HepG2 (cell line): ENCODE measurements around the gene LLGL2. TPM values are rescaled to one million over a fixed set of nuclear protein-coding genes. Genes with fewer than 3 reads are reported as not detected.

ENCODE experiments used
- AFF4 ChIP-seq: sonication (generic); formaldehyde crosslinking; IDR thresholded peaks from 2 replicates; pipeline ENCODE4 v1.4.0; 2020; ENCODE audit warnings: missing genetic modification reagents
- DMAP1 ChIP-seq: IDR thresholded peaks from 2 replicates; pipeline ENCODE4 v1.6.1; 2016
- KDM4B ChIP-seq: sonication (generic); formaldehyde crosslinking; IDR thresholded peaks from 2 replicates; pipeline ENCODE4 v1.4.0; 2020; ENCODE audit warnings: missing genetic modification reagents
- MTA1 ChIP-seq: sonication (generic); formaldehyde crosslinking; IDR thresholded peaks from 2 replicates; pipeline ENCODE4 v1.4.0; 2020; ENCODE audit warnings: missing genetic modification reagents, mild to moderate bottlenecking, borderline replicate concordance
- RBM39 ChIP-seq: fragments of 200-400 bp; formaldehyde crosslinking; IDR thresholded peaks from one replicate; pipeline ENCODE4 v1.6.1; 2018; ENCODE audit warnings: antibody characterized with exemption, mild to moderate bottlenecking, low read depth, low read length; ENCODE audit not compliant: poor library complexity, severe bottlenecking
- SMAD1 ChIP-seq: sonication (generic); formaldehyde crosslinking; IDR thresholded peaks from 2 replicates; pipeline ENCODE4 v1.4.0; 2020; ENCODE audit warnings: missing genetic modification reagents, low read depth, mild to moderate bottlenecking, borderline replicate concordance
- XRCC5 ChIP-seq: fragments of 200-400 bp; formaldehyde crosslinking; optimal IDR thresholded peaks from 2 replicates; pipeline ENCODE3; 2017; ENCODE audit warnings: mild to moderate bottlenecking, low read length
- ZNF160 ChIP-seq: sonication (generic); formaldehyde crosslinking; IDR thresholded peaks from 2 replicates; pipeline ENCODE4 v1.8.0; 2022; ENCODE audit warnings: mild to moderate bottlenecking, inconsistent platforms, missing genetic modification reagents
- ZNF18 ChIP-seq: sonication (generic); formaldehyde crosslinking; IDR thresholded peaks from 2 replicates; pipeline ENCODE4 v1.8.0; 2022; ENCODE audit warnings: mild to moderate bottlenecking, missing genetic modification reagents; ENCODE audit not compliant: insufficient replicate concordance
- polyA plus RNA-seq, 8 experiments: library from polyadenylated mRNA; depleted of rRNA in 3 of 8; stranded (reverse) in 7 of 8; unstranded in 1 of 8; fragments of >200 nt; fragmentation: Illumina TruSeq in 4 of 8; extraction: Trizol in 4 of 8; gene quantifications; 2 replicates each; pipeline versions ENCODE4 v1.2.1 to v1.2.3, GENCODE V29; 2011 to 2016; ENCODE audit warnings: low read depth in 4 of 8, missing spikeins in 1 of 8, mixed read lengths in 1 of 8; ENCODE audit not compliant: insufficient read depth in 1 of 8
- total RNA-seq, 5 experiments: library from RNA; depleted of rRNA; stranded (reverse); fragments of >200 nt; fragmentation: Illumina TruSeq; extraction: Trizol; gene quantifications; 2 replicates each; pipeline ENCODE4 v1.2.3, GENCODE V29; 2016; ENCODE audit warnings: low read depth in 1 of 5
- TF ChIP-seq, protein P1 (sequence below), 2 experiments: fragments of 450-650 bp in 1 of 2; sonication (generic) in 1 of 2; formaldehyde crosslinking in 1 of 2; IDR thresholded peaks; 2 replicates each; pipeline versions ENCODE4 v1.6.1 to v1.8.0; 2016 to 2022; ENCODE audit warnings: antibody characterized with exemption in 1 of 2, mild to moderate bottlenecking in 1 of 2, missing genetic modification reagents in 1 of 2
- TF ChIP-seq, protein P2 (sequence below): sonication (generic); formaldehyde crosslinking; IDR thresholded peaks from 2 replicates; pipeline ENCODE4 v1.8.0; 2022; ENCODE audit warnings: mild to moderate bottlenecking, missing genetic modification reagents, moderate library complexity

Gene LLGL2
- total and polyA plus RNA-seq, 2 of the 13 experiments (the other 11 are each of a cell fraction or from before 2014, with no cell fraction given) = 83.0 to 86.7 TPM

DNA sequence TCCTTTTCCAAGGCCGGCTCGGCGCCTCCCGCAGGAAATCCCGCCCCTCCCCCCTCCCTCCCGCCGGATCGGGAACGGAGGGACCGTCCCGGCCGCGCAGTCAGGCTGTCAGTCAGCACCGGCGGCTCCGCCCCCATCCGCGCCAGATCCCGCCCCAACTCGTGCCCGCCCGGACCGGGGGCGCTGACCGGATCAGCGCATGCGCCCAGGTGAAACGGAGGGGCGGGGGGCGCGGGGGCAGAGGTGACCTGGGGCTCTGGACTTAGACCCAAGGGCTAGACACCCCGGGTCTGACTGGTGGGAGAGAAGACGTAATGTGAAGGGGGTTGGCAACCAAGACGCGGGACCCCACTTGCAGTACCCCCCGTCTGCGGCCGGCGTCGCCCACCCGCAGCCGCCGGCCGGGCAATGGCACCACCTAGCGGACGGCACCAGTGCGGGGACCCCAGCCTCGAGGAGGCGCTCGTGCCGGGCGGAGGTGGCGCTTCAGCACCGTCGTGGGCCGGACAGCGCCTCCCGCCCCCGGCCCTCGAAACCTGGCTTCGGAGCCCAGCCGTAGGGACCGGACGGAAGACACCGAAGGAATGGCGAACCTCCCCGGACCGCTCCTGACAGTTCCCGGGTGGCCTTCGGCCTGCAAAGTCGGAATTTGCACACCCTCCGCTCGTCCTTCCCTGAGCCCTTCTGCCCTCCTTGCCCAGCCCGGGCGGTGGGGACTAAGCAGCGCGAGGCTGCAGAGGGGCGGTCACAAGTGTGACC lies 9.8 kb upstream of the LLGL2 start, which contains the start of gene CASKIN2 (continued):
- TF ChIP-seq, protein P1, sequence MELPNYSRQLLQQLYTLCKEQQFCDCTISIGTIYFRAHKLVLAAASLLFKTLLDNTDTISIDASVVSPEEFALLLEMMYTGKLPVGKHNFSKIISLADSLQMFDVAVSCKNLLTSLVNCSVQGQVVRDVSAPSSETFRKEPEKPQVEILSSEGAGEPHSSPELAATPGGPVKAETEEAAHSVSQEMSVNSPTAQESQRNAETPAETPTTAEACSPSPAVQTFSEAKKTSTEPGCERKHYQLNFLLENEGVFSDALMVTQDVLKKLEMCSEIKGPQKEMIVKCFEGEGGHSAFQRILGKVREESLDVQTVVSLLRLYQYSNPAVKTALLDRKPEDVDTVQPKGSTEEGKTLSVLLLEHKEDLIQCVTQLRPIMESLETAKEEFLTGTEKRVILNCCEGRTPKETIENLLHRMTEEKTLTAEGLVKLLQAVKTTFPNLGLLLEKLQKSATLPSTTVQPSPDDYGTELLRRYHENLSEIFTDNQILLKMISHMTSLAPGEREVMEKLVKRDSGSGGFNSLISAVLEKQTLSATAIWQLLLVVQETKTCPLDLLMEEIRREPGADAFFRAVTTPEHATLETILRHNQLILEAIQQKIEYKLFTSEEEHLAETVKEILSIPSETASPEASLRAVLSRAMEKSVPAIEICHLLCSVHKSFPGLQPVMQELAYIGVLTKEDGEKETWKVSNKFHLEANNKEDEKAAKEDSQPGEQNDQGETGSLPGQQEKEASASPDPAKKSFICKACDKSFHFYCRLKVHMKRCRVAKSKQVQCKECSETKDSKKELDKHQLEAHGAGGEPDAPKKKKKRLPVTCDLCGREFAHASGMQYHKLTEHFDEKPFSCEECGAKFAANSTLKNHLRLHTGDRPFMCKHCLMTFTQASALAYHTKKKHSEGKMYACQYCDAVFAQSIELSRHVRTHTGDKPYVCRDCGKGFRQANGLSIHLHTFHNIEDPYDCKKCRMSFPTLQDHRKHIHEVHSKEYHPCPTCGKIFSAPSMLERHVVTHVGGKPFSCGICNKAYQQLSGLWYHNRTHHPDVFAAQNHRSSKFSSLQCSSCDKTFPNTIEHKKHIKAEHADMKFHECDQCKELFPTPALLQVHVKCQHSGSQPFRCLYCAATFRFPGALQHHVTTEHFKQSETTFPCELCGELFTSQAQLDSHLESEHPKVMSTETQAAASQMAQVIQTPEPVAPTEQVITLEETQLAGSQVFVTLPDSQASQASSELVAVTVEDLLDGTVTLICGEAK (IDR thresholded peaks at IDR 0.05) = no peak
- TF ChIP-seq, protein P1 (CRISPR knock-in tag; IDR thresholded peaks at IDR 0.05) = peak; percentile 84
- TF ChIP-seq KDM4B (CRISPR knock-in tag) (peak; percentile 87), XRCC5 (peak; percentile 96), ZNF160 (CRISPR knock-in tag) (peak; percentile 41), ZNF18 (CRISPR knock-in tag) (peak; percentile 91), SMAD1 (CRISPR knock-in tag) (peak; percentile 91; the same call in 1 of the 2 replicates), RBM39 (no peak), DMAP1 (CRISPR knock-in tag) (peak; percentile 74), AFF4 (CRISPR knock-in tag) (no peak; the same call in 1 of the 2 replicates), MTA1 (peak; percentile 76)
- TF ChIP-seq, protein P2, sequence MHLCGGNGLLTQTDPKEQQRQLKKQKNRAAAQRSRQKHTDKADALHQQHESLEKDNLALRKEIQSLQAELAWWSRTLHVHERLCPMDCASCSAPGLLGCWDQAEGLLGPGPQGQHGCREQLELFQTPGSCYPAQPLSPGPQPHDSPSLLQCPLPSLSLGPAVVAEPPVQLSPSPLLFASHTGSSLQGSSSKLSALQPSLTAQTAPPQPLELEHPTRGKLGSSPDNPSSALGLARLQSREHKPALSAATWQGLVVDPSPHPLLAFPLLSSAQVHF (CRISPR knock-in tag) = peak; percentile 22
